Upper lobe of left lung (tissue), 6 donors: ENCODE measurements around the gene PLEKHH3. TPM values are rescaled to one million over a fixed set of nuclear protein-coding genes. Genes with fewer than 3 reads are reported as not detected.
A peak's percentile ranks its signal among the peaks of the same experiment; 100 is the strongest.

Experiments used
- ATAC-seq, 2 donors: fragments of 200-7000 bp; cut with Tn5 transposase; one replicate each; pipeline ENCODE4 v1.9.1; 2022; ENCODE audit warnings: mild to moderate bottlenecking in 2 of 2, moderate library complexity in 2 of 2; ENCODE audit not compliant: low FRiP score in 2 of 2
- DNase-seq, 2 donors: peaks; one replicate each; pipeline ENCODE4 v3.0.0-alpha.2; 2019 to 2020
- H3K27ac ChIP-seq, 4 donors: fragments of 200-600 bp; sonication (generic); one replicate each; pipeline ENCODE4 v1.5.1; 2016 to 2019
- H3K27me3 ChIP-seq, 4 donors: fragments of 200-600 bp; sonication (generic); one replicate each; pipeline ENCODE4 v1.5.1; 2017 to 2019
- H3K36me3 ChIP-seq, 4 donors: fragments of 200-600 bp; sonication (generic); one replicate each; pipeline ENCODE4 v1.5.1; 2016 to 2019
- H3K4me1 ChIP-seq, 4 donors: fragments of 200-600 bp; sonication (generic); one replicate each; pipeline ENCODE4 v1.5.1; 2018 to 2019
- H3K4me3 ChIP-seq, 4 donors: fragments of 200-600 bp; sonication (generic); one replicate each; pipeline ENCODE4 v1.5.1; 2017 to 2019; ENCODE audit warnings: mild to moderate bottlenecking in 2 of 4, moderate library complexity in 1 of 4
- H3K9me3 ChIP-seq, 4 donors: fragments of 200-600 bp; sonication (generic); one replicate each; pipeline ENCODE4 v1.5.1; 2018 to 2019
- EP300 ChIP-seq, 4 donors: sonication (generic); formaldehyde crosslinking; IDR thresholded peaks; one replicate each; pipeline ENCODE4 v1.5.1; 2017; ENCODE audit warnings: antibody characterized with exemption in 4 of 4, control low read depth in 2 of 4
- POLR2A ChIP-seq, 4 donors: fragments of 450-650 bp; IDR thresholded peaks; one replicate each; pipeline ENCODE4 v1.5.1; 2016 to 2017; ENCODE audit warnings: antibody characterized with exemption in 4 of 4, mild to moderate bottlenecking in 2 of 4
- POLR2AphosphoS5 ChIP-seq, 2 donors: sonication (generic); formaldehyde crosslinking; IDR thresholded peaks; one replicate each; pipeline ENCODE4 v1.5.1; 2017; ENCODE audit warnings: antibody characterized with exemption in 2 of 2
- WGBS, 2 donors: methylation state at CpG; one replicate each; pipeline ENCODE4 v1.1.5; 2017 to 2018; 5-methylcytosine and 5-hydroxymethylcytosine counted together
- total RNA-seq, 6 donors: library from RNA; depleted of rRNA in 4 of 6; stranded (reverse); fragments of >200 nt in 4 of 6; gene quantifications; one replicate each; pipeline versions ENCODE4 v1.1.0 to v1.2.1, GENCODE V29; 2016 to 2021
- TF ChIP-seq, protein P1 (sequence below), 6 experiments: fragments of 450-650 bp in 4 of 6; fragments of 200-600 bp in 2 of 6; sonication (generic) in 2 of 6; IDR thresholded peaks; one replicate each; pipeline ENCODE4 v1.5.1; 2016 to 2019; ENCODE audit warnings: antibody characterized with exemption in 6 of 6
- donor health status: DM: no; HTN: no; CAD: no; lungs with moderate emphysema.
- donor health status: DM: no; HTN: yes; CAD: no; lungs with severe emphysema.

PLEKHH3 gene
- total RNA-seq, 6 donors from 2014 or later: 18.4 to 93.2 (median 28.4) TPM

DNA sequence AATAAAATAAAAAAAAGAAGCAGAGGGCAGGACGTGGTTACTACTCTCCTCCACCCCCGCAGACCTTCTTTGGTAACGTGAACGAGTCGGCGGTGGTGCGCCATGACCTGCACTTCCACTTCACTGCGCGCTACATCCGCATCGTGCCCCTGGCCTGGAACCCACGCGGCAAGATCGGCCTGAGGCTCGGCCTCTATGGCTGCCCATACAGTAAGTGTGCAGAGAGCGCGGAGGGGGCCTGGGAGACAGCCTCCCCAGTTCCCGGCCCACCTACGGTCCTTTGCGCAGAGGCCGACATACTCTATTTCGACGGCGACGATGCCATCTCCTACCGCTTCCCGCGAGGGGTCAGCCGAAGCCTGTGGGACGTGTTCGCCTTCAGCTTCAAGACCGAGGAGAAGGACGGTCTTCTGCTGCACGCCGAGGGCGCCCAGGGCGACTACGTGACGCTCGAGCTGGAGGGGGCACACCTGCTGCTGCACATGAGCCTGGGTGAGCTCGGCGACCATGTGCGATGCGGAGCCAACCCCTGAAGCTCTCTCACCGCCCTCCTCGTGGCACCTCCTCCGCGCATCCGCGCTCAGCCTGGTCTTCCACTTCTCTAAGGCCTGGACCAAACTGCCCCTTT is 8.2 kb upstream of the PLEKHH3 start:
- peak in 1 of 2 donors; percentile 82 for DNase-seq
- peaks cover 0 to 6% (median 0%) of the 10 kb centered on the region in 4 donors for H3K27me3 ChIP-seq
- 82 to 90% methylated on average over 47 to 50 of the region's 50 CpGs for WGBS, 2 donors

DNA sequence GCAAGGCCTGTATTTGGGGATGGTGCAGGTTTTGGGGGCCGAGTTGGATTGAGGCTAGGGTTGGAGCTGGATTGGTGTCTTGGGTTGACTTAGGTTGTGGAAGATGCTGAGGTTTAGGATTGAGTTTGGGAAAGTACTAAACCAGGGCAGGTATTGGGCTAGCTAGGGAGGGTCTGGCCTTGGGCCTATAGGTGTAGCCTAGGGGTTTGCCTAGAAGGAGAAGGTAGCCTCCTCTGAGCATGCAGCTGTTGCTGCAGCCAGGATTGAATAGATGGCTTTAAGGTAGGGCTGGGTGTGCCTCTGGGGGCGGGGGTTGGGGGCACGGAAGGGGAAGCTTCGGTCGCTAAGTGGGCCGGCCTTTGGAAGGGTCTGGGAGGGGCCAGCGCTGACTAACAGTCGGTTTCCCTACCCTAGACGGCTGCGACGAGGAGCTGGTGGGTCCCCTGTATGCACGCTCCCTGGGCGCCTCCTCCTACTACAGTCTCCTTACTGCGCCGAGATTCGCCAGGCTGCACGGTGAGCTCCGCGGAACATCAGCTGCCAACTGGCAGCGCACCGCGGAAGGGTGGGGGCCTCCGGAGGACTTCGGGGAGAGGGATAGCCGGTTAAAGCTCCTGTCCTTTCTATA is 6.7 kb upstream of the PLEKHH3 start:
- WGBS, 2 donors: 15 to 17% methylated on average over 19 to 24 of the region's 25 CpGs
- DNase-seq (peak in 1 of 2 donors; percentile 85), ATAC-seq (peak; percentile 2 to 38)
- H3K36me3 ChIP-seq: peaks cover 0 to 21% (median 0%) of the 10 kb centered on the region in 4 donors
- TF ChIP-seq POLR2AphosphoS5 (IDR thresholded peaks at IDR 0.05) (no peak), POLR2A (IDR thresholded peaks at IDR 0.05) (no peak), EP300 (IDR thresholded peaks at IDR 0.05) (no peak)
- TF ChIP-seq, protein P1, sequence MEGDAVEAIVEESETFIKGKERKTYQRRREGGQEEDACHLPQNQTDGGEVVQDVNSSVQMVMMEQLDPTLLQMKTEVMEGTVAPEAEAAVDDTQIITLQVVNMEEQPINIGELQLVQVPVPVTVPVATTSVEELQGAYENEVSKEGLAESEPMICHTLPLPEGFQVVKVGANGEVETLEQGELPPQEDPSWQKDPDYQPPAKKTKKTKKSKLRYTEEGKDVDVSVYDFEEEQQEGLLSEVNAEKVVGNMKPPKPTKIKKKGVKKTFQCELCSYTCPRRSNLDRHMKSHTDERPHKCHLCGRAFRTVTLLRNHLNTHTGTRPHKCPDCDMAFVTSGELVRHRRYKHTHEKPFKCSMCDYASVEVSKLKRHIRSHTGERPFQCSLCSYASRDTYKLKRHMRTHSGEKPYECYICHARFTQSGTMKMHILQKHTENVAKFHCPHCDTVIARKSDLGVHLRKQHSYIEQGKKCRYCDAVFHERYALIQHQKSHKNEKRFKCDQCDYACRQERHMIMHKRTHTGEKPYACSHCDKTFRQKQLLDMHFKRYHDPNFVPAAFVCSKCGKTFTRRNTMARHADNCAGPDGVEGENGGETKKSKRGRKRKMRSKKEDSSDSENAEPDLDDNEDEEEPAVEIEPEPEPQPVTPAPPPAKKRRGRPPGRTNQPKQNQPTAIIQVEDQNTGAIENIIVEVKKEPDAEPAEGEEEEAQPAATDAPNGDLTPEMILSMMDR (IDR thresholded peaks at IDR 0.05): no peak
- H3K4me1 ChIP-seq: peaks cover 49 to 58% (median 51%) of the 10 kb centered on the region in 4 donors
- no peaks in the 10 kb centered on the region for H3K9me3 ChIP-seq
- peaks cover 0 to 6% (median 0%) of the 10 kb centered on the region in 4 donors for H3K27me3 ChIP-seq
- H3K27ac ChIP-seq: peak overlapping the region in 3 of 4 donors; percentile 40 to 61 (median 44)
- peak overlapping the region in 3 of 4 donors; percentile 27 to 51 (median 37) for H3K4me3 ChIP-seq

More for the DNA sequence above, 8.2 kb upstream of the PLEKHH3 start:
- no peak for ATAC-seq
- H3K36me3 ChIP-seq: peaks cover 0 to 30% (median 1%) of the 10 kb centered on the region in 4 donors
- H3K27ac ChIP-seq: no peak overlapping the region
- H3K4me1 ChIP-seq: peaks cover 34 to 43% (median 36%) of the 10 kb centered on the region in 4 donors
- peak overlapping the region in 1 of 4 donors; percentile 37 for H3K4me3 ChIP-seq
- no peaks in the 10 kb centered on the region for H3K9me3 ChIP-seq
- TF ChIP-seq, protein P1 (IDR thresholded peaks at IDR 0.05): no peak
- no peak for TF ChIP-seq POLR2A (IDR thresholded peaks at IDR 0.05)
- TF ChIP-seq EP300 (IDR thresholded peaks at IDR 0.05): no peak
- TF ChIP-seq POLR2AphosphoS5 (IDR thresholded peaks at IDR 0.05): no peak

DNA sequence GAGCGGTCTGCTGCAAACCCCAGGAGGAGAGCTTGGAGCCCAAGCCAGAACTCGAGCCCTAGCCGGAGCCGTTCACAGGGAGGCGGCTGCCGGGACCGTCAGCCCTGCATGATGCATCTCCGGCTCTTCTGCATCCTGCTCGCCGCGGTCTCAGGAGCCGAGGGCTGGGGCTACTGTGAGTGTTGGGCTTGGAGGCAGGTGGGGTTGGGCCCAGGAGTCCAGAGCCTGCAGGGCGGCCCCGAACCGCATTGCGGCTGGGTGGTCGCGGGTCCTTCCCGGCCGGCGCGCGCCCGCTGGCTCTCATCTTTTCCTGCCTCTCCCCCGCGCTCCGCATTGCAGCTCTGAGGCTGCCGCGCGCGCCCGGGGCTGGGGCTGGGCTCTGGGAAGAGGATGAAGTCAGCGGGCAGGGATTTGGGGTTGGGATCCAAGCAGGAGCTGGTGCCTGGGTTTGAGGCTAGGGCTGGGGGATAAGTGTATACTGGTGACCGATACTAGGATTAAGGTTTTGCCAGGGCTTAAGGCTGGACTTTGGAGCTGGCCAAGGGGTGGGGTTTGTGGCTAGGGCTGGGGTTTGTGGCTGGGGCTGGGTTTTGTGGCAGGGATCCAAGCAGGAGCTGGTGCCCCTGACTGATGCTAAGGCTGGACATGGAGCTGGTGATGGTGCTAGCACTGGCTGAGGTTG is 6.1 kb upstream of the PLEKHH3 start:
- Histone ChIP-seq H3K27ac (peak overlapping the region in 2 of 4 donors; percentile 44 to 68), H3K4me3 (peak overlapping the region; percentile 30 to 51 (median 41)), H3K36me3 (peaks cover 0 to 20% (median 0%) of the 10 kb centered on the region in 4 donors), H3K9me3 (no peaks in the 10 kb centered on the region), H3K4me1 (peaks cover 52 to 61% (median 54%) of the 10 kb centered on the region in 4 donors), H3K27me3 (peaks cover 0 to 6% (median 0%) of the 10 kb centered on the region in 4 donors)
- ATAC-seq (peak in 1 of 2 donors; percentile 34), DNase-seq (peak in 1 of 2 donors; percentile 90)
- WGBS, 2 donors: 1 to 5% methylated on average over 13 to 14 of the region's 34 CpGs
- TF ChIP-seq, protein P1 (IDR thresholded peaks at IDR 0.05): no peak
- no peak for TF ChIP-seq POLR2AphosphoS5 (IDR thresholded peaks at IDR 0.05)
- no peak for TF ChIP-seq POLR2A (IDR thresholded peaks at IDR 0.05)
- TF ChIP-seq EP300 (IDR thresholded peaks at IDR 0.05): no peak

DNA sequence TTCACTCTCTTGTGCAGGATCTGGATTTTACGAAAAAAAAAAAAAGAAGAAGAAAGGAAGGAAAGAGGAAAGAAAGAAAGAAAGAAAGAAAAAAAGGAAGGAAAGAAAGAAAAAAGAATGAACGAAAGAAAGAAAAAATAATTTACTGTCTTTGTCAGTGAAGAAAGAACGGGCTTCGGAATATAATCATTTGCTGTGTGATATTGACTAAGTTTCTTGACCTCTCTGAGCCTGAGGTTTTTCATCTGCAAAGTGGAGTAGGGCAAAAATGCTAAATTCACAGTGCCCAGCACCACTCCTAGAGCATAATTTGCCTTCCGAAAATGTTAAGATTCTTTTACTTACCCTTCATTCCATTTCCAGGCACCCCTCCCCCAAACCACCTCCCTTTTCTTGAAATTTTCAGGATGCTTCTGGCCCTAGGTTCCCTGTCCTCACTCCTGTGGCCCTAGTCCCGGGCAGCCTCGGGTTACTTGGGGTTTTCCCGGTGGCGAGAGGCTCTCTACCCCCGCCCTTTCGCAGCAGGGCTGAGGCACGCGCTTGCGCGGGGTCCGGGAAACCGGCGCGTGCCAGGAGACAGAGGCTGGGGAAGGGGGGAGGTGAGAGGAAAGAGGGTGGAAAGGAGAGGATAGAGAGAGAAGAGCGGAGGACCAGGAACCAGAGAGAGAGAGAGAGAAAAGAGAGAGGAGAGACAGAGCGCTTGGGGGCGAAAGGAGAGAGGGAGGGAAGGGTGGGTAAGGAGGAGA is 5.4 kb upstream of the PLEKHH3 start, which contains the start of gene CNTNAP1:
TSS of gene CNTNAP1 (plus strand) at position 556 of the 746 bp plus-strand sequence. CDS start 299 bp downstream, outside the sequence.
- peaks cover 57 to 68% (median 61%) of the 10 kb centered on the region in 4 donors for H3K4me1 ChIP-seq
- ATAC-seq (peak in 1 of 2 donors; percentile 40), DNase-seq (peak; percentile 72 to 88)
- H3K27me3 ChIP-seq: peaks cover 0 to 6% (median 0%) of the 10 kb centered on the region in 4 donors
- peaks cover 0 to 12% (median 0%) of the 10 kb centered on the region in 4 donors for H3K36me3 ChIP-seq
- H3K4me3 ChIP-seq: peak within 1 kb of the TSS; percentile 30 to 51 (median 41)
- peak within 1 kb of the TSS in 3 of 4 donors; percentile 16 to 68 (median 44) for H3K27ac ChIP-seq
- TF ChIP-seq POLR2AphosphoS5 (IDR thresholded peaks at IDR 0.05) (peak; percentile 39 to 60), EP300 (IDR thresholded peaks at IDR 0.05) (peak in 1 of 4 donors; percentile 42)
- TF ChIP-seq, protein P1 (IDR thresholded peaks at IDR 0.05): no peak
- WGBS, 2 donors: 12 to 13% methylated on average over 21 to 22 of the region's 22 CpGs
- no peaks in the 10 kb centered on the region for H3K9me3 ChIP-seq
